NCI-H460 (cell line): ENCODE measurements around the gene ZNF764. TPM values are rescaled to one million over a fixed set of nuclear protein-coding genes. Genes with fewer than 3 reads are reported as not detected.
"Not testable (repeated sequence)": the region's sequence is repeated elsewhere in the genome, so short reads cannot be mapped to it uniquely, and the experiment has no call there.

ENCODE experiments used
- DNase-seq: peaks from one replicate; pipeline ENCODE4 v3.0.0-alpha.2; 2016; ENCODE audit warnings: low read depth; ENCODE audit errors: extremely low read depth
- total RNA-seq: library from RNA; depleted of rRNA; stranded (reverse); fragments of >200 nt; shearing (Covaris generic); gene quantifications from 2 replicates; pipeline ENCODE4 v1.2.3, GENCODE V29; 2014

The ZNF764 gene
- total RNA-seq, 1 experiment from 2014 or later, result 7.7 TPM

DNA sequence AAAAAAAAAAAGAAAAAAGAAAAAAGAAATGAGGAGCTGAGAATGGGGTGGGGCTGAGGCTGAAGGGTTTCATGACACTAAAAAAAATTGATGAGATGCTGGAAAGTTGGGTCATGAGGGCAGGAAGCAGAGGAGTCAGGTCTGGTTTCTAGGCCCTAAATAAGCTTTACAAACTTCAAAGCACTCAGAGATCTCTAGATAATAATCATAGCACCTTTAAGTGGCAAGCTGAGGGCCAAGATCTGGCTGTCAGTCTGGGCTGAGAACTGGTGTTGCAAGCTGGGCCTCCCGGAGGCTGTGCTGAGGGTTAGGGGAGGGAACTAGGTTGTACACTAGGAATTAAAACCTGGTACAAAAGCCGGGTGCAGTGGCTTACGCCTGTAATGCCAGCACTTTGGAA lies 6.4 kb downstream of the ZNF764 start:
- DNase-seq, result no peak

DNA sequence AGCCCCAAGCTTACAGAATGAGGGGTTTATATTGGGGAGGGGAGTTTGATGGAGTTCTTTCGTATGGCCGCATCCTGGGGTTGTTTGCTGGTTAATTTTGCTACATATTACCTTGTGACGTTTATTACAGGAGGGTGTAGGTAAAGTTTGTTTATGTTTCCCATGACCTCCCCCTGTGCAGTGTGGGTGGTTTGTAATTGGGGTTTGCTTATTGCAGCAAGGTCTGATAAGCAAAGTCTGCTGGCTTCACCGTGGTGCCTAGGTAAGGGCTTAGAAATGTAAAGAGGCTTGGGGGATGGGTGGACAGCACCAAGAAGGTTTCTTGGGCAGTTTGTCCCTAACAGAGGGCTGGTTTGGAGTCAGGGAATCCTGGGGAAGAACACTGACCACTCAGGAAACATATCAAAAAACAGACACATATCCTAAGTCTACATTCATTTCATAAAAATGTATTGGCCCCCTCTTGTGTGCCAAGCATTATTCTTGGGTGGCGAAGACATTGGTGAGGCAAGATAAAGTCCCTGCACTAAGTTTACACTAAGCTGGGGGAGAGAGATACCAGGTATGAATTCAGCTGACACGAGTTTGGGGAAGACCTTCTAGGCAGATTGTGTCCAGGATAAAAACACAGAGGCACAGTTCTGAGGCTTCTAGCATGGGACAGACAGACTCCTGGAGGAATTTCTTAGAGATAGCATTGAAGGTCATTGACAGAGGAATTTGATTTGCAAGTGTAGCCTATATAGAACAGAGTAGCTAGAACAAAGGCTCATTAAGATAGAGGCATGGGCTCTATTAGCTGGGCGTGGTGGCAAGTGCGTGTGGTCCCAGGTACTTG lies 9.5 kb downstream of the ZNF764 start:
- DNase-seq, result no peak

DNA sequence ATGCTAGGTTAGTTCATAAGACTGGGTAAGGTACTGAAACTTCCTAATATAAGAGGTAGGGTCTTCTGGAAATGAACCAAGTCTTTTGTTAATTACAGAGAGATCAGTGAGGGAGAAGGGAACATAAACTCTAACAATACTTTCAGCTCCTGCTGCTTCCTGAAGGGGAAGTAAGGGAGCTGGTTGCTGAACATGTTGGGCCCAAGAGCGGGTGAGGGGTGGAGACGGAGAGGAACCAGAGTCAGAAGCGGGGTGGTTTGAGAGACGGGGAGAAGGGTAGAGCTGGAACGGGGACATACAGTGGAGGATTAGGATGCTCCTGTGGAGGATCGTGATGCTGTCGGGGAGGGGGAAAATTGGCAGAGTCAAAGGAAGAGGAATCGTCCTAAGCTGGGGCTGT lies 12.1 kb downstream of the ZNF764 start:
- no peak for DNase-seq

DNA sequence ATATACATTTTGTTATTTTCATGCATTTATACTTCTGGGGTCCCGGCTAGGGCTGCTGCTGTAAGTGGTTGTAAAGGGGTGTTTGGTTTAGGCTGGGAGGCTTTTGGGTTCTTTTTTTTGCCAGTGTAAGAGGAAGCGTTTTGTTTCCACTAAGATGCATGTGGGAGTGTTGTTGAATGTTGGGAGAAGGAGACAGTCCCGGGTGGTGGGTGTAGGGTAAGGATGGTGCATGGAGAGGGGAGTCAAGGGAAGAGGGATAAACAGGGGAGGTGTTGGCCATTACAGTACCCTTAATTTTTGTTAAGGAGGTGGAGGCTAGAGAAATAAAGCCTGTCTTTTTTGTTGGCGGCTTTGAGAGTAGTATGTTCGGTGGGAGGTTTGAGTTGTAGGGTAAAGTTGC lies 15.1 kb downstream of the ZNF764 start:
- DNase-seq, result no peak

DNA sequence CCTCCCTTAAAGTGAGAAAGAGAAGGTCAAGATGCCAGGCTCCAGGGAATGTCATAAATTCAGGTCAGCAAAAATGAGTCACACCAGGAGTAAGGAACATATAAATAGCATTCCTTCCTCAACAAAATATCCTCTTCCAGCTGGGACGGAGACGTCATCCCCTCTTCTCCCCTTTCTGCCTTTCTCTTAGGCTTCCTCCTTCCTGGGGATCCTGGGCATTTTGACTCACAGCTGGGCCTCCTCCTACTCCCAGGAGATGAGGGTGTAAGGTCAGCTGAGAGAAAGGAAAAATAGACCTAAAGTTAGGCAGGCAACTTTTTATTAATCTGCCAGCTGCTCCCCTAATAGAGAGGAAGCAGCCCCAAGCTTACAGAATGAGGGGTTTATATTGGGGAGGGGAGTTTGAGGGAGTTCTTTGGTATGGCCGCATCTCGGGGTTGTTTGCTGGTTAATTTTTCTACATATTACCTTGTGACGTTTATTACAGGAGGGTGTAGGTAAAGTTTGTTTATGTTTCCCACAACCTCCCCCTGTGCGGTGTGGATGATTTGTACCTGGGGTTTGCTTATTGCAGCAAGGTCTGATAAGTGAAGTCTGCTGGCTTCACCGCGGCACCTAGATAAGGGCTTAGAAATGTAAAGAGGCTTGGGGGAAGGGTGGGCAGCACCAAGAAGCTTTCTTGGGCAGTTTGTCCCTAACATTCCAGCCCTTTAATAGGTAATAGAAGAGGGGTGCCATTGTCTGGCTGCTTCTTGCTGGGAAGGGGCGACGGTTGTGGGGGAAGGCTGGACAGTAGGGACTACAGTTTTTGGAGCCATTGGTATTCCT lies 16.5 kb downstream of the ZNF764 start:
- no peak for DNase-seq

DNA sequence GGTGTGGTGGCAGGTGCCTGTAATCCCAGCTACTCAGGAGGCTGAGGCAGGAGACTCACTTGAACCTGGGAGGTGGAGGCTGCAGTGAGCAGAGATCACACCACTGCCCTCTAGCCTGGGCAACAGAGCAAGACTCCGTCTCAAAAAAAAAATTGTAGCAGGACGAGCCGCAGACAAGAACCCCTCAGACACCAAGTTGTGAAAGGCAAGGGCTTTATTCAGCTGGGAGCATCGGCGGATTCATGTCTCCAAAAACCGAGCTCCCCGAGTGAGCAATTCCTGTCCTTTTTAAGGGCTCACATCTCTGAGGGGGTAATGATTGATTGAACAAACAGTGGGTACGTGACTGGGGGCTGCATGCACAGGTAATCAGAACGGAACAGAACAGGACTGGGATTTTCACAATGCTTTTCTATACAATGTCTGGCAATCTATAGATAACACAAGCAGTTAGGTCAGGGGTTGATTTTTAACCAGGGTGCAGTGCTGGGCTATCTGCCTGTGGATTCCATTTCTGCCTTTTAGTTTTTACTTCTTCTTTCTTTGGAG lies 17.2 kb downstream of the ZNF764 start:
- not testable (repeated sequence) for DNase-seq

DNA sequence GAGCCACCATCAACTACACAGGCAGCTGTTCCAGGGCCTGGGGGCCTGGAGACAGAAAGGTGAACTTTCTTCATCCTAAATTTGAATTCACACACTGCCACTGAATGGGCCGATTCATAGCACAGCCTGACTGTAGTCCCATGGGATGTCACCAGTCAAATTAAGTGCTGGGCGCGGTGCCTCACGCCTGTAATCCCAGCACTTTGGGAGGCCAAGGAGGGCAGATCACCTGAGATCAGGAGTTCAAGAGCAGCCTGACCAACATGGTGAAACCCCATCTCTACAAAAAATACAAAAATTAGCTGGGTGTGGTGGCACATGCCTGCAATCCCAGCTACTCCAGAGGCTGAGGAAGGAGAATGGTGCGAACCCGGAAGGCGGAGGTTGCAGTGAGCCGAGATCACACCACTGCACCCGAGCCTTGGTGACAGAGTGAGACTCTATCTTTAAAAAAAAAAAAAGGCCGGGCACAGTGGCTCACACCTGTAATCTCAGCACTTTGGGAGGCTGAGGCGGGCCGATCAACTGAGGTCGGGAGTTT lies 18.1 kb downstream of the ZNF764 start:
- DNase-seq, result not testable (repeated sequence)

DNA sequence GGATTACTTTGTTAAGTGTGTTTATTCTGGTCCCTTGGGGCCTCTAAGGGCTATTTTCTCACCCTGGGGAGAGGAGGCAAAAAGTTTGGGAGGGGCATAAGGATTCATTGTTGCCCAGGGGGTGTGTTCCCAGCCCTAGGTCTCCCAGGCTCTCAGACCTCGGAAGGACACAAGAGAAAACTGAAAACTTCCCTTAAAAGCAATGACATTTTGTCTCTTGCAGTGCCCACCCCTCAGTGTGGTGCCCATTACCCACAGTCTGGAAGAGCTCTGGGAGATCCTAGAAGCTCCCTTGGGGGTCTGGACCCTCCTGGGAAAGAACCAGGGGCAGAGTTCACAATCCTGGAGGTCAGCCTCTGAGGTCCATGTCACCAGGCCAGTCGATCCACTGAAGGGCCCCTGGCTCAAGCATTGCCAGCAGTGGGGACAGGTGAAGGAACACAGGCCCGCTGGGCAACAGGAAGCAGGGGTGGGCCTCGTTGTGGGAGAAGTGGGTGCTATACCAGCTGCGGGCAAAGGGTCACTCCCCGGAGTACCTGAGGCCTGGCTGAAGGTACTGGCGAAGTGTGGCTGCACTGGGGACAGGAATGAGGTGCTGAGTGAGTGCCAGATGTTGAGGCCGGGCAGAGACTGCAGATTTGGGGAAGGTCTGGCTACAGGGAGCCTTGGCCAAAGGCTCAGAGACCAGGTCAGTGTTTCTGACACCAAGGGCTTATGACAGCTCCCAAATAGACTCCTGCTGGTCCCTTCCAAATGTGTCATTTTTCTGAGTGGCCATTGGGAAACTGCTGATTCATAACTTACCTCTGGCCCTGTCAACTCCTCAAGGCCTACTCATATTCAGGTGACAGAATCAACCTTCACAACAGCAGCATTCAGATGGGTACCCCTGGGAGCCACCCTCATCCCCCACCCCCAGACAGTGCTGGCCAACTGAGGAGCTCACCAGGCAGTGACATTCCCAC lies 18.9 kb downstream of the ZNF764 start:
- DNase-seq, result no peak

DNA sequence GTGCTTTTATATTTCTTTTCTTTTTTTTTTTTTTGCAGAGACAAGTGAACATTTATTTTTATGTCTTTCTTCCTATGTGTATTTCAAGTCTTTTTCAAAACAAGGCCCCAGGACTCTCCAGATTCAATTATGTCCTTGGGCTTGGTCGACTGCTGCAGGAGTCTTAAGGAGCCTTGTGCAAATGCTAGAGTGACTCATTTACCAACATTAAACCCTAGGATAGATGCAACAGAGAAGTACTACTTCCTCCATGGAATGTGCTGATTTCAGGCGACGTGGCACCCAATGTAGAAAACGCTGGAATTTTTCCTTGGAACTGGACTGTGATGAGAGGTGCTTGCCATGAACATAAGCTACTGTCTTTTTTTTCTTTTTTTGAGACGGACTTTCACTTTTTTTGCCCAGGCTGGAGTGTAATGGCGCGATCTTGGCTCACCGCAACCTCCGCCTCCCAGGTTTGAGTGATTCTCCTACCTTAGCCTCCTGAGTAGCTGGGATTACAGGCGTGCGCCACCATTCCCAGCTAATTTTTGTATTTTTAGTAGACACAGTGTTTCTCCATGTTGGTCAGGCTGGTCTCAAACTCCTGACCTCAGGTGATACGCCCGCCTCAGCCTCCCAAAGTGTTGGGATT lies 21.7 kb downstream of the ZNF764 start:
- DNase-seq, result not testable (repeated sequence)

DNA sequence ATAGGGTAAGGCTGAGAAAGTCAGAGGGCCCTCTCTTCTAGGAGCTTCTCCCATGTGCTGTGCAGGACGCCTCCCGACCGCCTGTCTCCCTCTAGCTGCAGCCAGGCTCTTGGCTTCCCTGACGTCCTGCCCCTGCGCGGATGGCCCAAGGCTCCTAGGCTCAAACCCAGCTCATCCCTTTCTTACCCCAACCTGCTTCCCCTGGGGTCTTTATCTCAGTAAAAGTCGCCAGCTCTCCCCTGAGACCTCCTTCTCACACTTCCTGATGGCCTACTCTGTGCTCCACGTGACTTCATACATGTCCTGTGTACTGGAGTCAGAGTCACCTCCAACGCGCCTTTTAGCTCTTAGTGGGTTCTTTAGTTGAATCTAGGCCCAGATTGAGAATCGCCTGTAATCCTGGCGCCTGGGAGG lies 22.4 kb downstream of the ZNF764 start:
- DNase-seq, result no peak

DNA sequence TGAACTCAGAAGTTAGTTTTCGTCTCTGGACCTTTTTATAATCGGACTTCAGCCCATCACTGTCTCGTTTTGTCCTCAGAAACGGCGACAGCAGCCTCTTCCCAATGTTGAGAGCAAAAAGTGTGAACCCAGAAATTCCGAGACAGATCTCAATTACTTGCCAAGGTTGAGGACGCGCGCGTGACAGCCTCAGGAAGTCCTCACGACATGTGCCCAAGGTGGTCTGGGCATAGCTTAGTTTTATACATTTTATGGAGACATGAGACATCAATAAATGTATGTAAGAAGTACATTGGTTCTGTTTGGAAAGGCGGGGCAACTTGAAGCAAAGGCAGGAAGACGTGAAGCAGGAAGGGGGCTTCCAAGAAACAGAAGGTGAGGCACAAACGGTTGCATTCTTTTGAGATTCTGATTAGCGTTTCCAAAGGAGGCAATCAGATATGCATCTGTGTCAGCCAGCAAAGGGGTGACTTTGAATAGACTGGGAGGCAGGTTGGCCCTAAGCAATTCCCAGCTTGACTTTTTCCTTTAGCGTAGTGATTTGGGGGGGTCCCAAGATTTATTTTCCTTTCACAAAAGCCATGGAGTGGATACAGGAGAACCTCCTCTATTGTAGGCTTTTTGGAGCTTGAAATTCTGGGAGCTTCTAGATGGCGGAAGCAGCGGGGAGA lies 22.9 kb downstream of the ZNF764 start:
- no peak for DNase-seq

DNA sequence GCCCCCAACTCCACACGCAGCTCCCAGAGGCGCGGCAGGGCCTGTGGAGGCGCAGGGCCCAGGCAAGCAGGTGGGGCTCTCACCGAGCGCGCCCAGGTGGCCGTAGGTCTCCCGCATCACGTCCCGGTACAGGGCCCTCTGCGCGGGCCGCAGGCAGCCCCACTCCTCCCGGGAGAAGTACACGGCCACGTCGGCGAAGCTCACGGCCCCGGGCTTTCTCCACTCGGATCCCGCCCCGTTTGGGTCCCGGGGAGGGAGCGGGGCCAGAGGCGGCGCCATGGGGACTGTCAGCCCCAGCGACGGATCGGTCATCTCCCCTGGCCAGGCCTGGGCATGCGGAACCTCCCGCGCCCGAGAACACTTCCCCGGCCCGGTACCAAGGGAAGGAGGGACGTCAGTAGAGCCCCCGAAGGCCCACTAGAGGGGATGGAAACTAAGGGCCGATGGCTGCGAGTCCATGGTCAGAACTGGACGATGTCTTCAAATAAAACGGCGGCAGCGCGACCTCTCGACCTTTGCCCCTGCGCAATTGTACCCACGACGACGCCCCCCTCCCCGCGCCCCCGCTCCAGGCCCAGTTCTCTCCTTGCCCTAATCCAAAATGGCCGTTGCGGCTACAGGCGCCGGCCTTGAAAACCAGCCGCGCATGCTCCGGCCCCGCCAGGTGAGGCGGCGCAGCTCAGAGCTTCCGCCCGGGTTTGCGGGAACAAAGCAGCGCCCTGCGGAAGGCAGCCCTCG lies 23.6 kb downstream of the ZNF764 start, which contains the start of gene ZNF747:
Gene ZNF747, minus strand, starts transcription at position 491 of the 738 bp plus-strand sequence. Its CDS starts 179 bp downstream, at position 312.
- peak; percentile 77 for DNase-seq

DNA sequence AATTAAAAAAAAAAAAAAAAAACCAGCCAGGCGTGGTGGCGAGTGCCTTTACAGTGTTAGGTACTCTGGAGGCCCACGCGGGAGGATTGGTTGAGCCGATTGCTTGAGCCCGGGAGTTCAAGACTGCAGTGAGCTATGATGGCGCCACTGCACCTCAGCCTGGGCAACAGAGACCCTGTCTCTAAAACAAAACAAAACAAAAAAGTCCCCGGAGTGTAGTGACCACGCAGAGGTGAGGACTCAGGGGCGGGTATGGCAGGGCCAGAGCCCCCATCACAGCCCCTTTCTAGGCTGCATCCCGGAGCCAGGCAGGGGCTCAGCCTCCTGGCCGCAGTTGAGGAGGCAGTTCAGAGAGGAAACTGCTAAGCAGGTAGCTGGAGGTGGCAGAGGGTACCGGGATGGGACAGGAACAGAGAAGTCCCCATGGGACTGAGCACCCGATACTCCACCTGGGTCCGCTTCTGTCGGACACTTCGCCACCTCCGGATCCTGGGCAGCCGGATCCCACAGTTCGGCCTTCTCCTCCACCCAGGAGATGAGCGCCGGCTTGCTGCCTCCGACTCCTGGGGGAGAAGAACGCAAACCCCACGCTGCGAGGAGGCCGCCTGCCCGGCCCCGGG lies 24.3 kb downstream of the ZNF764 start:
- DNase-seq, result no peak

DNA sequence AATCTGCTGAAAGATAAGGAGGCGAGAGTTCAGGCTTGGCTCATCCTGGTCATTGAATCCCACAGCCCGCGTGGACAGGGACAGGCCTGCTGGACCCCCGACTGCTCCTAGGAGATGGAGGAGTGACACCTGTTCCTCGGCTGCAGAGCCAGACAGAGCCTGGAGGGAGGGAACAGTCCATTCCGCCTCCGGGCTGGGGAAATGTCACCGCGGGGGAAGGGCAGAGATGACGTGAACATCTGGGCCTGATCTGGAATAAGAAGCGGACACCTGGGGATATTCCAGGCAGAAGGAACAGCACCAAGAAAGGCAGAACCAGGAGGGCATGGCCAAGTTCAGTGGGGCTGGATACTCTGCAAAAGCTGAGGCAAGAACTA lies 25.0 kb downstream of the ZNF764 start:
- DNase-seq, result no peak

DNA sequence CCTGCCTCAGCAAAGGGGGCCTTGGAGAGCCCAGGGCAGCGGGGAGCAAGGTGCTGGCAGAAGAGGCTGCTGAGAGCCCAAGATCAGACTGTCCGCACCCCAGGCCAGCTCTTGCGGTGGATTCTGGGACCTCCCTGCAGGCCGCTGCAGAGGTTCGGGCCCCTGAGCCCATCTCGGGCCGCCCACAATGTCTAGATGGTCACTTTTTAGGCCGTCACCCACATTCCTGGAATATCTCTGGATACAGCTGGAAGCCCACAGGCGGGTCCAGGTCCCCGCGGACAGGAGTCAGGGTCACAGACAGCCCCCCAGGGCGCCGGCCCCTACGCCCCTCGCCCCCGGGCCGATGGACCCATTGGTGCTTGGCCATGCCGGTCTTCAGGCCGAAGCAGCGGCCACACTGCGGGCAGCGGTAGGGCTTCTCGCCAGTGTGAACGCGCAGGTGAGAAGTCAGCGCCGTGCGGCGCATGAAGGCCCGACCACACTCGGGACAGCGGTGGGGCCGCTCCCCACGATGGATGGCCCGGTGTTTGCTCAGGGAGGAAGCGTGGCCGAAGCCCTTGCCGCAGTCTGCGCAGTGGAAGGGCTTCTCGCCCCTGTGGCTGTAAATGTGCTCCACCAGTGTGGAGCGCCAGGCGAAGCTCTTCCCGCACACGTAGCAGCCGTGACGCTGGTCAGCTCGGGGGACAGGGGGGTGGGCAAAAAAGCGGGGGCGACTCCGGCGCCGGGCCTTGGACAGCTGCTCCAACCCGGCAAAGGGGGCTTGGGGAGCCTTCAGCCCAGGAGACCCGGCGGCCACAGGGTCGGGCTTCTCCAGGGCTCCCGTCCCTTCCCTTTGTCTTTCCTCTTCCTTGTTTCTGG lies 25.7 kb downstream of the ZNF764 start:
- no peak for DNase-seq

DNA sequence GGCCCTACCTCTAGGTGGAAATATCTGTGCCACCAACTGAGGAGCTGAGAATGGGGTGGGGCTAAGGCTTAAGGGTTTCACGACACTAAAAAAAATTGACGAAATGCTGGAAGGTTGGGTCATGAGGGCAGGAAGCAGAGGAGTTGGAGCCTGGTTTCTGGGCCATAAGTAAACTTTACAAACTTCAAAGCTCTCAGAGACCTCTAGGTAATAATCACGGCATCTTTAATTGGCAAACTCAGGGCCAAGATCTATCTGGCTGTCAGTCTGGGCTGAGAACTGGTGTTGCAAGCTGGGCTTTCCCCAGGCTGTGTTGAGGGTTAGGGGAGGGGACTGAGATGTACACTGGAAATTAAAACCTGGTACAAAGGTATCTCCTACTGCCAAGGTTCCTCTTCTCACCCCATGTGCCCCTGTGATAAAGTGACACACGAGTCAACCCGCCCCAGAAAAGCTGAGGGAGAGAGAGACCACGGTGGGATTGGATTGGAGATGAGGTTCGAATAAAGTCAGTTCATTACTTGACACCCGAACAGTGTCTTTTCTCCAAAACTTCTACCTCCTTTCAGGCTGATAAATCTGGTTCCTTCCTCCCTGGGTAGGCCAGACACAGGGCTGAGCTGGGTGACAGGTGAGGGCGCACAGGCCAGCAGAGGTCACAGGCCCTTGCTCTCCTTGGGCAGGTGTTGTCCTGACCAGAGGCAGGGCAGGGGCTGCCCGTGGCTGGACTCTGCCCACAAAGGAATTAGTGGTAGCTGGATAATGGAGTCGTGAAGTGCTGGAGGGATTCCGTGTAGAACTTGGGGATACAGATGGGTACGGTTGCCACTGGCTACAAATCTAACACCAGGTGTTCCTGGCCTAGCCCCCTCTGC lies 27.8 kb downstream of the ZNF764 start:
- DNase-seq, result no peak
